ENCODE measurements around the gene HSPA1A.
A peak's percentile ranks its signal among the peaks of the same experiment; 100 is the strongest.
"Not testable (repeated sequence)": the region's sequence is repeated elsewhere in the genome, so short reads cannot be mapped to it uniquely, and the experiment has no call there.

Gene HSPA1A

GRCh38 chr6:31834367-31835250, 19.3 kb downstream of the HSPA1A start:
- no peaks in the 10 kb centered on the region for H3K27me3 Mint-ChIP-seq
- H3K9me3 Mint-ChIP-seq, result no peaks in the 10 kb centered on the region
- H3K4me3 Mint-ChIP-seq, result peak overlapping the region; percentile 93
- ATAC-seq, result peak; percentile 79
- H3K27ac Mint-ChIP-seq, result peak overlapping the region; percentile 100
- peaks cover 38% of the 10 kb centered on the region for H3K36me3 Mint-ChIP-seq
- H3K4me1 Mint-ChIP-seq, result peaks cover 49% of the 10 kb centered on the region

GRCh38 chr6:31836047-31836473, 20.7 kb downstream of the HSPA1A start:
- H3K4me3 Mint-ChIP-seq, result peak overlapping the region; percentile 93
- peak overlapping the region; percentile 100 for H3K27ac Mint-ChIP-seq
- ATAC-seq, result no peak
- H3K27me3 Mint-ChIP-seq, result no peaks in the 10 kb centered on the region
- H3K9me3 Mint-ChIP-seq, result no peaks in the 10 kb centered on the region
- peaks cover 34% of the 10 kb centered on the region for H3K4me1 Mint-ChIP-seq
- peaks cover 52% of the 10 kb centered on the region for H3K36me3 Mint-ChIP-seq

GRCh38 chr6:31836474-31837368, 21.4 kb downstream of the HSPA1A start:
- Mint-ChIP-seq H3K36me3 (peaks cover 59% of the 10 kb centered on the region), H3K27ac (peak overlapping the region; percentile 100), H3K9me3 (no peaks in the 10 kb centered on the region), H3K4me1 (peaks cover 34% of the 10 kb centered on the region), H3K4me3 (peak overlapping the region; percentile 93), H3K27me3 (no peaks in the 10 kb centered on the region)
- no peak for ATAC-seq

GRCh38 chr6:31837369-31838113, 22.2 kb downstream of the HSPA1A start:
- peak overlapping the region; percentile 100 for H3K27ac Mint-ChIP-seq
- no peaks in the 10 kb centered on the region for H3K27me3 Mint-ChIP-seq
- H3K4me3 Mint-ChIP-seq, result peak overlapping the region; percentile 93
- no peak for ATAC-seq
- H3K4me1 Mint-ChIP-seq, result peaks cover 34% of the 10 kb centered on the region
- peaks cover 66% of the 10 kb centered on the region for H3K36me3 Mint-ChIP-seq
- no peaks in the 10 kb centered on the region for H3K9me3 Mint-ChIP-seq

GRCh38 chr6:31838114-31838553, 22.8 kb downstream of the HSPA1A start:
- not testable (repeated sequence) for H3K27me3 Mint-ChIP-seq, ATAC-seq, H3K27ac Mint-ChIP-seq, H3K9me3 Mint-ChIP-seq
- Mint-ChIP-seq H3K4me3 (peak overlapping the region; percentile 93), H3K4me1 (peaks cover 34% of the 10 kb centered on the region), H3K36me3 (peaks cover 66% of the 10 kb centered on the region)

GRCh38 chr6:31838968-31839367, 23.6 kb downstream of the HSPA1A start:
- peaks cover 34% of the 10 kb centered on the region for H3K4me1 Mint-ChIP-seq
- no peak for ATAC-seq
- H3K36me3 Mint-ChIP-seq, result peaks cover 66% of the 10 kb centered on the region
- H3K9me3 Mint-ChIP-seq, result no peaks in the 10 kb centered on the region
- H3K27me3 Mint-ChIP-seq, result no peaks in the 10 kb centered on the region
- H3K4me3 Mint-ChIP-seq, result no peak overlapping the region
- no peak overlapping the region for H3K27ac Mint-ChIP-seq

GRCh38 chr6:31839779-31840126, 24.4 kb downstream of the HSPA1A start:
- not testable (repeated sequence) for H3K27ac Mint-ChIP-seq, ATAC-seq, H3K27me3 Mint-ChIP-seq, H3K9me3 Mint-ChIP-seq, H3K4me3 Mint-ChIP-seq
- Mint-ChIP-seq H3K36me3 (peaks cover 65% of the 10 kb centered on the region), H3K4me1 (peaks cover 34% of the 10 kb centered on the region)

- no peak overlapping the region for H3K27ac Mint-ChIP-seq
- H3K9me3 Mint-ChIP-seq, result no peaks in the 10 kb centered on the region
- no peak overlapping the region for H3K4me3 Mint-ChIP-seq
- no peaks in the 10 kb centered on the region for H3K27me3 Mint-ChIP-seq
- H3K4me1 Mint-ChIP-seq, result peaks cover 20% of the 10 kb centered on the region
- H3K36me3 Mint-ChIP-seq, result peaks cover 51% of the 10 kb centered on the region
- ATAC-seq, result no peak
Measured at GRCh38 chr6:31842053-31842452, 26.7 kb downstream of the HSPA1A start.

GRCh38 chr6:31844507-31844906, 29.2 kb downstream of the HSPA1A start:
- ATAC-seq, result no peak
- Mint-ChIP-seq H3K9me3 (no peaks in the 10 kb centered on the region), H3K4me3 (no peak overlapping the region), H3K4me1 (no peaks in the 10 kb centered on the region), H3K36me3 (peaks cover 36% of the 10 kb centered on the region), H3K27ac (no peak overlapping the region), H3K27me3 (no peaks in the 10 kb centered on the region)

- no peak overlapping the region for H3K27ac Mint-ChIP-seq
- H3K27me3 Mint-ChIP-seq, result no peaks in the 10 kb centered on the region
- peaks cover 13% of the 10 kb centered on the region for H3K36me3 Mint-ChIP-seq
- no peak for ATAC-seq
- H3K4me1 Mint-ChIP-seq, result no peaks in the 10 kb centered on the region
- no peaks in the 10 kb centered on the region for H3K9me3 Mint-ChIP-seq
- H3K4me3 Mint-ChIP-seq, result no peak overlapping the region
Measured at GRCh38 chr6:31847276-31847978, 32.1 kb downstream of the HSPA1A start.

- no peaks in the 10 kb centered on the region for H3K4me1 Mint-ChIP-seq
- H3K4me3 Mint-ChIP-seq, result no peak overlapping the region
- no peak for ATAC-seq
- H3K9me3 Mint-ChIP-seq, result no peaks in the 10 kb centered on the region
- H3K27ac Mint-ChIP-seq, result no peak overlapping the region
- H3K27me3 Mint-ChIP-seq, result no peaks in the 10 kb centered on the region
- H3K36me3 Mint-ChIP-seq, result peaks cover 12% of the 10 kb centered on the region
Measured at GRCh38 chr6:31850765-31851484, 35.6 kb downstream of the HSPA1A start.

- H3K27ac Mint-ChIP-seq, result no peak overlapping the region
- no peak overlapping the region for H3K4me3 Mint-ChIP-seq
- peaks cover 12% of the 10 kb centered on the region for H3K36me3 Mint-ChIP-seq
- no peaks in the 10 kb centered on the region for H3K9me3 Mint-ChIP-seq
- H3K4me1 Mint-ChIP-seq, result no peaks in the 10 kb centered on the region
- H3K27me3 Mint-ChIP-seq, result no peaks in the 10 kb centered on the region
- ATAC-seq, result no peak
Measured at GRCh38 chr6:31851485-31851832, 36.1 kb downstream of the HSPA1A start.

- ATAC-seq, H3K27me3 Mint-ChIP-seq, H3K27ac Mint-ChIP-seq, H3K4me3 Mint-ChIP-seq, H3K4me1 Mint-ChIP-seq, H3K9me3 Mint-ChIP-seq: not testable (repeated sequence)
- H3K36me3 Mint-ChIP-seq, result peaks cover 18% of the 10 kb centered on the region
Measured at GRCh38 chr6:31851980-31852718, 36.8 kb downstream of the HSPA1A start.
